GM18508 (cell line): ENCODE data around the gene RNGTT.
"Not testable (repeated sequence)": the region's sequence is repeated elsewhere in the genome, so short reads cannot be mapped to it uniquely, and the experiment has no call there.

Experiments used
- ATAC-seq: cut with Tn5 transposase; IDR thresholded peaks from one replicate; pipeline ENCODE4 v1.9.1; 2021; ENCODE audit warnings: moderate number of reproducible peaks; ENCODE audit not compliant: insufficient read depth, unreplicated experiment

Gene RNGTT

GRCh38 chr6:88972504-88973423, 9.3 kb upstream of the RNGTT start:
- no peak for ATAC-seq

GRCh38 chr6:88970301-88970700, 6.9 kb upstream of the RNGTT start:
- no peak for ATAC-seq

GRCh38 chr6:88969255-88969654, 5.8 kb upstream of the RNGTT start:
- not testable (repeated sequence) for ATAC-seq

GRCh38 chr6:88967891-88968290, 4.5 kb upstream of the RNGTT start:
- ATAC-seq: no peak

- ATAC-seq: no peak
Measured at GRCh38 chr6:88965691-88966090, 2.3 kb upstream of the RNGTT start.

GRCh38 chr6:88964509-88964908, 1.1 kb upstream of the RNGTT start:
- no peak for ATAC-seq

GRCh38 chr6:88958842-88959241, 4.6 kb downstream of the RNGTT start:
- ATAC-seq: no peak

GRCh38 chr6:88953550-88954386, 9.7 kb downstream of the RNGTT start:
- no peak for ATAC-seq

- ATAC-seq: no peak
Measured at GRCh38 chr6:88952065-88952704, 11.2 kb downstream of the RNGTT start.

- ATAC-seq: no peak
Measured at GRCh38 chr6:88945415-88946008, 17.9 kb downstream of the RNGTT start.

GRCh38 chr6:88933521-88933920, 29.9 kb downstream of the RNGTT start:
- no peak for ATAC-seq

GRCh38 chr6:88932019-88932418, 31.4 kb downstream of the RNGTT start:
- ATAC-seq: not testable (repeated sequence)

GRCh38 chr6:88922775-88923548, 40.5 kb downstream of the RNGTT start:
- ATAC-seq: no peak

GRCh38 chr6:88921734-88922133, 41.7 kb downstream of the RNGTT start:
- no peak for ATAC-seq

GRCh38 chr6:88920774-88921733, 42.4 kb downstream of the RNGTT start:
- no peak for ATAC-seq

GRCh38 chr6:88920088-88920487, 43.3 kb downstream of the RNGTT start:
- no peak for ATAC-seq

GRCh38 chr6:88919032-88919431, 44.4 kb downstream of the RNGTT start:
- no peak for ATAC-seq

GRCh38 chr6:88916615-88917208, 46.7 kb downstream of the RNGTT start:
- ATAC-seq: no peak
